Prostate gland (tissue), 2 donors: ENCODE measurements around the gene FSD2.

Experiments used
- POLR2AphosphoS5 ChIP-seq: sonication (generic); formaldehyde crosslinking; IDR thresholded peaks from one replicate; pipeline ENCODE4 v1.6.1; 2017; ENCODE audit warnings: antibody characterized with exemption
- TF ChIP-seq, protein P1 (sequence below), 4 experiments: fragments of 200-600 bp in 2 of 4; fragments of 450-650 bp in 2 of 4; sonication (generic) in 2 of 4; IDR thresholded peaks; 1 replicate in 3 of 4; 2 replicates in 1 of 4; pipeline ENCODE4 v1.5.1; 2016 to 2019; ENCODE audit warnings: antibody characterized with exemption in 4 of 4, mild to moderate bottlenecking in 2 of 4, moderate library complexity in 2 of 4

- no peak for TF ChIP-seq POLR2AphosphoS5
- TF ChIP-seq, protein P1, sequence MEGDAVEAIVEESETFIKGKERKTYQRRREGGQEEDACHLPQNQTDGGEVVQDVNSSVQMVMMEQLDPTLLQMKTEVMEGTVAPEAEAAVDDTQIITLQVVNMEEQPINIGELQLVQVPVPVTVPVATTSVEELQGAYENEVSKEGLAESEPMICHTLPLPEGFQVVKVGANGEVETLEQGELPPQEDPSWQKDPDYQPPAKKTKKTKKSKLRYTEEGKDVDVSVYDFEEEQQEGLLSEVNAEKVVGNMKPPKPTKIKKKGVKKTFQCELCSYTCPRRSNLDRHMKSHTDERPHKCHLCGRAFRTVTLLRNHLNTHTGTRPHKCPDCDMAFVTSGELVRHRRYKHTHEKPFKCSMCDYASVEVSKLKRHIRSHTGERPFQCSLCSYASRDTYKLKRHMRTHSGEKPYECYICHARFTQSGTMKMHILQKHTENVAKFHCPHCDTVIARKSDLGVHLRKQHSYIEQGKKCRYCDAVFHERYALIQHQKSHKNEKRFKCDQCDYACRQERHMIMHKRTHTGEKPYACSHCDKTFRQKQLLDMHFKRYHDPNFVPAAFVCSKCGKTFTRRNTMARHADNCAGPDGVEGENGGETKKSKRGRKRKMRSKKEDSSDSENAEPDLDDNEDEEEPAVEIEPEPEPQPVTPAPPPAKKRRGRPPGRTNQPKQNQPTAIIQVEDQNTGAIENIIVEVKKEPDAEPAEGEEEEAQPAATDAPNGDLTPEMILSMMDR (IDR thresholded peaks at IDR 0.05): no peak
These were observed 47.2 kb upstream of the FSD2 start for GRCh38 chr15:82852941-82853561.
